SK-N-SH treated with all-trans-retinoic acid at 6 μM for 48 hours (cell line): ENCODE results near the gene RPL28.
"Not testable (repeated sequence)": the region's sequence is repeated elsewhere in the genome, so short reads cannot be mapped to it uniquely, and the experiment has no call there.

Experiments
- ATAC-seq: fragments of 200-7000 bp; cut with Tn5 transposase; 3 replicates; pipeline ENCODE4 v1.9.1; 2020; ENCODE audit warnings: mild to moderate bottlenecking, moderate library complexity
- ARNTL ChIP-seq: fragments of 450-650 bp; formaldehyde crosslinking; IDR thresholded peaks from 2 replicates; pipeline ENCODE4 v1.5.0; 2020; ENCODE audit warnings: low read depth, mild to moderate bottlenecking, moderate library complexity, borderline replicate concordance
- BACH2 ChIP-seq: fragments of 250-450 bp; sonication (Bioruptor Pico); IDR thresholded peaks from 2 replicates; pipeline ENCODE4 v1.9.0; 2021; ENCODE audit warnings: mild to moderate bottlenecking, borderline replicate concordance
- CSDC2 ChIP-seq: fragments of 250-450 bp; sonication (Bioruptor Pico); IDR thresholded peaks from 2 replicates; pipeline ENCODE4 v1.5.0; 2020; ENCODE audit warnings: mild to moderate bottlenecking, moderate library complexity
- GLIS3 ChIP-seq: fragments of 250-450 bp; sonication (Bioruptor Pico); IDR thresholded peaks from 2 replicates; pipeline ENCODE4 v1.5.0; 2020; ENCODE audit warnings: mild to moderate bottlenecking, moderate library complexity
- OSR1 ChIP-seq: fragments of 250-450 bp; sonication (Bioruptor Pico); IDR thresholded peaks from 2 replicates; pipeline ENCODE4 v1.8.0; 2022; ENCODE audit warnings: moderate library complexity, mild to moderate bottlenecking, inconsistent platforms
- RARB ChIP-seq: fragments of 250-450 bp; sonication (Bioruptor Pico); IDR thresholded peaks from 2 replicates; pipeline ENCODE4 v1.8.0; 2021; ENCODE audit warnings: mild to moderate bottlenecking, moderate library complexity
- TOX ChIP-seq: fragments of 250-450 bp; sonication (Bioruptor Pico); IDR thresholded peaks from 2 replicates; pipeline ENCODE4 v1.8.0; 2021; ENCODE audit warnings: mild to moderate bottlenecking, moderate library complexity, borderline replicate concordance
- ZFP3 ChIP-seq: fragments of 250-450 bp; sonication (Bioruptor Pico); IDR thresholded peaks from 2 replicates; pipeline ENCODE4 v1.5.0; 2020; ENCODE audit warnings: mild to moderate bottlenecking, moderate library complexity
- ZFP30 ChIP-seq: fragments of 450-650 bp; formaldehyde crosslinking; IDR thresholded peaks from 2 replicates; pipeline ENCODE4 v1.5.0; 2022; ENCODE audit warnings: mild to moderate bottlenecking, moderate library complexity
- ZNF565 ChIP-seq: fragments of 450-650 bp; formaldehyde crosslinking; conservative IDR thresholded peaks from 2 replicates; pipeline ENCODE4 v1.5.0; 2020; ENCODE audit warnings: low read depth, mild to moderate bottlenecking, moderate library complexity
- ZNF70 ChIP-seq: fragments of 450-650 bp; formaldehyde crosslinking; IDR thresholded peaks from 2 replicates; pipeline ENCODE4 v1.5.0; 2020; ENCODE audit warnings: mild to moderate bottlenecking, moderate library complexity
- ZNF8 ChIP-seq: fragments of 450-650 bp; formaldehyde crosslinking; IDR thresholded peaks from 2 replicates; pipeline ENCODE4 v1.5.0; 2020; ENCODE audit warnings: mild to moderate bottlenecking, moderate library complexity
- TF ChIP-seq, protein P1 (sequence below): fragments of 250-450 bp; sonication (Bioruptor Pico); IDR thresholded peaks from 2 replicates; pipeline ENCODE4 v1.8.0; 2021; ENCODE audit warnings: low read depth, mild to moderate bottlenecking, moderate library complexity, borderline replicate concordance
- TF ChIP-seq, protein P2 (sequence below): fragments of 250-450 bp; sonication (Bioruptor Pico); IDR thresholded peaks from 2 replicates; pipeline ENCODE4 v1.5.1; 2020; ENCODE audit warnings: low read depth, mild to moderate bottlenecking, moderate library complexity
- TF ChIP-seq, protein P3 (sequence below): fragments of 250-450 bp; sonication (Bioruptor Pico); IDR thresholded peaks from 2 replicates; pipeline ENCODE4 v1.5.0; 2020; ENCODE audit warnings: mild to moderate bottlenecking, moderate library complexity
- TF ChIP-seq, protein P4 (sequence below): fragments of 250-450 bp; sonication (Bioruptor Pico); IDR thresholded peaks from 2 replicates; pipeline ENCODE4 v1.8.0; 2020; ENCODE audit warnings: mild to moderate bottlenecking, moderate library complexity, borderline replicate concordance

The RPL28 gene

DNA sequence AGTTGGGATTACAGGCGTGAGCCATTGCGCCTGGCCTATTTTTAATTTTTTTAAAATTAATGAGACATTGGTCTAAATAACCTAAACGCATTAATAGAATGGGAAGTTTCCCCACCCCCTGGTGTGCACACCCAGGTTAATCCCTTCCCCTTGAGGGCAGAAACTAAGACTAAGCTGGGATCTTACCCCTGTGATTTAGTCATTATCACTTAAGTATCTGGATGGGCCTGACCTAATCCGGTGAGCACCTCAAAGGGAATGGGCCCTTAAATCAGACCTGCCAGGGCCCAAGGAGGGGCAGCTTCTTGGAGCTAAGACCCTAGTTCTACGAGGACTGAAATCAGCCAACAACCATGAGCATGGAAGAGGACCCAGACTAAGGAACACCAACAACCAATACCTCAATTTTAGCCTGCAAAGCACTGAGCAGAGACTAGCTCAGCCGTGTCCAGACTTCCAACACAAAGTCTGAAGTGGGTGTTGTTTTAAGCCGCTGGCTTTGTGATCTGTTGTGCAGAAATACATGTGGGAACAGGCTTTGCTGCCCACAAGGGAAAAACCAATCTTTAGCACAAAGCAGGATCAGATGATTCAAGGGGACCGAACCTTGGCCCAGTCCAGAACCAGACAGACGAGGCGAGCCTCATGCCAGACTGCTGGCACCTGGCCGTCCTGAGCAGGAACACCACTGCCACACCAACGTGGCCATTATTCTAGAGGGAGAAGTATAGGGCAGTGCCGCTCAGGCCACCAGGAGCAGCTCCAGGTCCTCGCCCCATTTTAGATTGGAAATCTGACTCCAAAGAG lies 14.8 kb downstream of the RPL28 start:
- TF ChIP-seq, protein P1, sequence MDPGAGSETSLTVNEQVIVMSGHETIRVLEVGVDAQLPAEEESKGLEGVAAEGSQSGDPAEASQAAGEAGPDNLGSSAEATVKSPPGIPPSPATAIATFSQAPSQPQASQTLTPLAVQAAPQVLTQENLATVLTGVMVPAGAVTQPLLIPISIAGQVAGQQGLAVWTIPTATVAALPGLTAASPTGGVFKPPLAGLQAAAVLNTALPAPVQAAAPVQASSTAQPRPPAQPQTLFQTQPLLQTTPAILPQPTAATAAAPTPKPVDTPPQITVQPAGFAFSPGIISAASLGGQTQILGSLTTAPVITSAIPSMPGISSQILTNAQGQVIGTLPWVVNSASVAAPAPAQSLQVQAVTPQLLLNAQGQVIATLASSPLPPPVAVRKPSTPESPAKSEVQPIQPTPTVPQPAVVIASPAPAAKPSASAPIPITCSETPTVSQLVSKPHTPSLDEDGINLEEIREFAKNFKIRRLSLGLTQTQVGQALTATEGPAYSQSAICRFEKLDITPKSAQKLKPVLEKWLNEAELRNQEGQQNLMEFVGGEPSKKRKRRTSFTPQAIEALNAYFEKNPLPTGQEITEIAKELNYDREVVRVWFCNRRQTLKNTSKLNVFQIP, result no peak
- TF ChIP-seq ZFP3 (no peak), OSR1 (CRISPR knock-in tag) (no peak), ZNF70 (CRISPR knock-in tag) (no peak), GLIS3 (CRISPR knock-in tag) (no peak), RARB (no peak), TOX (CRISPR knock-in tag) (no peak), ZFP30 (CRISPR knock-in tag) (no peak), ZNF565 (CRISPR knock-in tag) (no peak)
- TF ChIP-seq, protein P2, sequence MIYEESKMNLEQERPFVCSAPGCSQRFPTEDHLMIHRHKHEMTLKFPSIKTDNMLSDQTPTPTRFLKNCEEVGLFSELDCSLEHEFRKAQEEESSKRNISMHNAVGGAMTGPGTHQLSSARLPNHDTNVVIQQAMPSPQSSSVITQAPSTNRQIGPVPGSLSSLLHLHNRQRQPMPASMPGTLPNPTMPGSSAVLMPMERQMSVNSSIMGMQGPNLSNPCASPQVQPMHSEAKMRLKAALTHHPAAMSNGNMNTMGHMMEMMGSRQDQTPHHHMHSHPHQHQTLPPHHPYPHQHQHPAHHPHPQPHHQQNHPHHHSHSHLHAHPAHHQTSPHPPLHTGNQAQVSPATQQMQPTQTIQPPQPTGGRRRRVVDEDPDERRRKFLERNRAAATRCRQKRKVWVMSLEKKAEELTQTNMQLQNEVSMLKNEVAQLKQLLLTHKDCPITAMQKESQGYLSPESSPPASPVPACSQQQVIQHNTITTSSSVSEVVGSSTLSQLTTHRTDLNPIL (CRISPR knock-in tag), result no peak
- TF ChIP-seq, protein P3, sequence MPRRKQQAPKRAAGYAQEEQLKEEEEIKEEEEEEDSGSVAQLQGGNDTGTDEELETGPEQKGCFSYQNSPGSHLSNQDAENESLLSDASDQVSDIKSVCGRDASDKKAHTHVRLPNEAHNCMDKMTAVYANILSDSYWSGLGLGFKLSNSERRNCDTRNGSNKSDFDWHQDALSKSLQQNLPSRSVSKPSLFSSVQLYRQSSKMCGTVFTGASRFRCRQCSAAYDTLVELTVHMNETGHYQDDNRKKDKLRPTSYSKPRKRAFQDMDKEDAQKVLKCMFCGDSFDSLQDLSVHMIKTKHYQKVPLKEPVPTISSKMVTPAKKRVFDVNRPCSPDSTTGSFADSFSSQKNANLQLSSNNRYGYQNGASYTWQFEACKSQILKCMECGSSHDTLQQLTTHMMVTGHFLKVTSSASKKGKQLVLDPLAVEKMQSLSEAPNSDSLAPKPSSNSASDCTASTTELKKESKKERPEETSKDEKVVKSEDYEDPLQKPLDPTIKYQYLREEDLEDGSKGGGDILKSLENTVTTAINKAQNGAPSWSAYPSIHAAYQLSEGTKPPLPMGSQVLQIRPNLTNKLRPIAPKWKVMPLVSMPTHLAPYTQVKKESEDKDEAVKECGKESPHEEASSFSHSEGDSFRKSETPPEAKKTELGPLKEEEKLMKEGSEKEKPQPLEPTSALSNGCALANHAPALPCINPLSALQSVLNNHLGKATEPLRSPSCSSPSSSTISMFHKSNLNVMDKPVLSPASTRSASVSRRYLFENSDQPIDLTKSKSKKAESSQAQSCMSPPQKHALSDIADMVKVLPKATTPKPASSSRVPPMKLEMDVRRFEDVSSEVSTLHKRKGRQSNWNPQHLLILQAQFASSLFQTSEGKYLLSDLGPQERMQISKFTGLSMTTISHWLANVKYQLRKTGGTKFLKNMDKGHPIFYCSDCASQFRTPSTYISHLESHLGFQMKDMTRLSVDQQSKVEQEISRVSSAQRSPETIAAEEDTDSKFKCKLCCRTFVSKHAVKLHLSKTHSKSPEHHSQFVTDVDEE (CRISPR knock-in tag), result no peak
- TF ChIP-seq, protein P4, sequence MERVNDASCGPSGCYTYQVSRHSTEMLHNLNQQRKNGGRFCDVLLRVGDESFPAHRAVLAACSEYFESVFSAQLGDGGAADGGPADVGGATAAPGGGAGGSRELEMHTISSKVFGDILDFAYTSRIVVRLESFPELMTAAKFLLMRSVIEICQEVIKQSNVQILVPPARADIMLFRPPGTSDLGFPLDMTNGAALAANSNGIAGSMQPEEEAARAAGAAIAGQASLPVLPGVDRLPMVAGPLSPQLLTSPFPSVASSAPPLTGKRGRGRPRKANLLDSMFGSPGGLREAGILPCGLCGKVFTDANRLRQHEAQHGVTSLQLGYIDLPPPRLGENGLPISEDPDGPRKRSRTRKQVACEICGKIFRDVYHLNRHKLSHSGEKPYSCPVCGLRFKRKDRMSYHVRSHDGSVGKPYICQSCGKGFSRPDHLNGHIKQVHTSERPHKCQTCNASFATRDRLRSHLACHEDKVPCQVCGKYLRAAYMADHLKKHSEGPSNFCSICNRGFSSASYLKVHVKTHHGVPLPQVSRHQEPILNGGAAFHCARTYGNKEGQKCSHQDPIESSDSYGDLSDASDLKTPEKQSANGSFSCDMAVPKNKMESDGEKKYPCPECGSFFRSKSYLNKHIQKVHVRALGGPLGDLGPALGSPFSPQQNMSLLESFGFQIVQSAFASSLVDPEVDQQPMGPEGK, result no peak
- no peak for ATAC-seq

DNA sequence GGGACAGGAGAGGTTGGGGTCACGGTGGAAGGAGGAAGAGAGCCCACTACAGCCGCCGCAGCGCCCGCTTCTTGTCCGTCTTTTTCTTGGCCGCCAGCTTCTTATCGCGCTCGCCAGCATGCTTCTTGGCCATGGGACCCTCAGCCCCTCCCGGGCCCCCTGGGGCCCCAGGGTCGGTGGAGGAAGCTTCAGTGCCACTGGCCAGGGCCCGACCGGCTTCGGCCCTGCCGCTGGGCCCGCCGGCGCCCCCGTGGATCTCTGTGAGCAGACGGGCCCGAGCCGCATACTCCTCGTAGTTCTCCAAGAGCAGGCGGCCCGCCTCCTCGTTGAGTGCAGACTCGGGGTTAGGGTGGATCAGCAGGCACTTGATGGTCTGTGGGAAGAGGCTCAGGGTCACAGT lies 15.7 kb downstream of the RPL28 start:
- ATAC-seq, result not testable (repeated sequence)

DNA sequence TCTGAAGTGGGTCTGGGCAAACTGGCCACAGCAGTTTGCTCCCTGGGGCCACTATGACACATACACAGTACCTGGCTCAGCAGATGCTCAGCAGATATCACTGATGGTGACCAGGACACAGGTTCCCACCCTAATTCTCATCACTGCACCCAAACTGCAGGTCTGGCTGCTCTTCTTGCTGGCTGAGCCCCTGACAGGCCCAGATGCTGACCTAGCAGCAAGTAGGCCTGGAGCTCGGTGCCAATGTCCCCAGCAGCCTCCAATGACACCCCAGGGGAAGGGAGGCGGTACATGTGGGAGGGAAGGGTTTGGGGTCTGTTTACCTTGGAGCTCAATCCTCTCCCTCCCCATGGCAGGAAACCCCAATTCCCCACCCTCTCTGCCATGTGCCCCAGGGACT lies 16.8 kb downstream of the RPL28 start:
- TF ChIP-seq ARNTL (CRISPR knock-in tag) (no peak), ZFP30 (CRISPR knock-in tag) (no peak), BACH2 (no peak), CSDC2 (CRISPR knock-in tag) (no peak), ZNF8 (CRISPR knock-in tag) (no peak), ZFP3 (no peak), ZNF565 (CRISPR knock-in tag) (no peak)
- TF ChIP-seq, protein P2 (CRISPR knock-in tag), result no peak
- TF ChIP-seq, protein P1, result no peak
- TF ChIP-seq, protein P4, result no peak

More for the DNA sequence above, 16.8 kb downstream of the RPL28 start:
- ATAC-seq, result no peak
